Measurements from ENCODE around the gene RNU6-1. TPM values are rescaled to one million over a fixed set of nuclear protein-coding genes. Genes with fewer than 3 reads are reported as not detected.

Gene RNU6-1
- total RNA-seq = not detected in 2 replicates

GRCh38 chr15:67839929-67840748, at the start of gene RNU6-1:
Gene RNU6-1 (minus strand): TSS chr15:67840045.

DNA sequence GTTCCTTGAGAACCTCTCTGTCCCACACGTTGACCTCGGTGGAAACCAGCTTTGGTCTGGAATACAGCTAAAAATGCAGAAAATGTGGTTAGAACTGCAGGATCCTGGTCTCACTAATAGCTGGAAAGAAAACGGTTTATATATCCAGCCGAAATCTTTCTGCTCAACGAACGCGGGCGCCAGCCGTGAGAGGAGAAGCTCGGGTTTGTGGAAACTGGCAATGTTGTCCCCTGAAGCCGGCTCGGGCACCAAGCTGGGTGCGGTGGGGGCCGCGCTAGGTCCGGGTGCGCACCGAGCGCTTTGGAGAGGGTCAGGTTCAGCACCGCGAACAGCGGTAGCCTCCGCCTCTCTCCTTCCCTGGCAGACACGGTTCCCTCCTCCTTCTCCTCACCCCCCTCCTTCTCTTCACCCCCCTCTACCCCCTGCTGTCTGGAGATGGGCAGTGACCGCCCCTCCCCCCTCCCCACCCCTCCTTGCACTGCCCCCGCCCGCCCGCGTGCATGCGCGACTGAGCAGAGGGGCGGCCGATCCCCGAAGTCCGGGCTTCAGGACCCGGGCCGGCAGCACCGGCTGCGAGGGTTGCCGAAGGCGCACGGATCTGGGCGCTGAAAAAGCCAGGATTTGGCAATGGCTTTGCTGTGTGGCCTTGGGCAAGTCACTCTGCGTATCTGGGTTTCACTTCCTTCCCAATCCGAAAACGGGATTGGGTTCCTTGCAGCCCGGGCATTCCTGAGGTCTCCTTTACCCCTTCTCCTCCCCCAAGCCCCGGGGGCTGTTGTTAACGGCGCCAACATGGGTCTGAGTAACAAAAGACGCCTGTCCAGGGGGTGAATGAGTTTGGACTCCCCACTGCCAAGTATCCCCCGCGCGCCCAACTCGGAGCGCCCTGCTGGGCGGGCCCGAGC, 14.6 kb downstream of the RNU6-1 start, which contains the start of gene SKOR1:
Gene SKOR1 (plus strand): TSS at position 534 of the 905 bp plus-strand sequence. CDS start 94 bp downstream, at position 628.

Other genes with a start within 250 kb of the RNU6-1 start
- under 0.01 and 0.17 TPM in 2 replicates for gene SKOR1, start 14.5 kb downstream of the RNU6-1 start, total RNA-seq
- 23.5 and 25.4 TPM in 2 replicates for gene PIAS1, start 214.3 kb upstream of the RNU6-1 start, total RNA-seq